Bone marrow (tissue), 2 donors: ENCODE data around the gene ACTA1.
A peak's percentile ranks its signal among the peaks of the same experiment; 100 is the strongest.
"Not testable (repeated sequence)": the region's sequence is repeated elsewhere in the genome, so short reads cannot be mapped to it uniquely, and the experiment has no call there.

ENCODE experiments used
- DNase-seq, 2 donors: peaks; one replicate each; lab custom pipeline; 2025; lab: John Stamatoyannopoulos, UW

ACTA1 gene

GRCh38 chr1:229409616-229410369 lies 24.1 kb downstream of the ACTA1 start:
- no peak for DNase-seq

DNA sequence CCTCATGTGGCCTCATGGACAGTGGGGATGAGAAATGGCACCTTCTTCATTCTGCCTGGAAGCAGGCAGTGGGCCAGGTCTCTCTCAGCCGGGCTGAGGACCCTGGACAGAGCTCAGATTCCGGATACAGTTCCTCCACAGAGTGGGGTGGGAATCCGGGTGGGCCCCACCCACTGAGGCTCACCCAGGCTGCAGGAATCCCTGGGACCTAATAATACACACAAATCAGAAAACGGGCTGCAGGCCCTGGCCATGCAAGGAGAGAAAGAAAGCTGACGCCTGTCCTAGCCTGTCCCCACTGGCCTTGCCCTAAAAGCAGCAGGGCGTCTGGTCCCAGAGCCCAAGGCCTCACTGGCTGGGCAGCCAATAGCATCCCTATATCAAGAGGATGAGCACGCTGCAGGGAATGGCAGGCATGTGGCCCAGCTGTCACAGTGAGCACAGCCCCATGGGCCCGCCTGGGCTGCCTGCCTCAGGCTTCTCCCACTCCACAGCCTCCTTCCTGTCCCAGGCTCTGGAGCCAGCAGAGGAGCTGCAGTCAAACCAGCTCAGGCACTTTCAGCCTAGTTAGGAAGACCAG lies 25.3 kb downstream of the ACTA1 start:
- DNase-seq, result no peak

- DNase-seq, result no peak
Measured at GRCh38 chr1:229407206-229408026, 26.5 kb downstream of the ACTA1 start.

DNA sequence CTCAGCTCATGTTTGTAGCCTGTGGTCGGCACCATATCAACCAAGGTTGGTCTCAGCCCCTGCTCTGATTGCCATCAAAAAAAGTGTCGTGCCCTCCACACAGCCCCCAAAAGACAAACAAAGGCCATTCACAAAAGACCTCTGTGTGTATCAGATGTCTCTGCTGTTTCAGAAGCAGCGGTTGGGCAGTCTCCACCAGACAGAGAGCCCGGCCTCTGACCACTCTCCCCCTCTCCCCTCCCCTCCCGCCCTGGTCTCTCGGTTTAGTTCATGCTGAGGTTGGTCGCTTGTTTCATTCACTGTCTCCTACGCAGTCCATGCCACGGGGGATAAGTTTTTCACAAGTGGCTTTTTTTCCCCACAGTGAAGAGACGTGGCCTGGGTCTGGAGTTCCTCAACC lies 27.1 kb downstream of the ACTA1 start:
- DNase-seq, result no peak

- no peak for DNase-seq
Measured at GRCh38 chr1:229403573-229403972, 30.3 kb downstream of the ACTA1 start.

DNA sequence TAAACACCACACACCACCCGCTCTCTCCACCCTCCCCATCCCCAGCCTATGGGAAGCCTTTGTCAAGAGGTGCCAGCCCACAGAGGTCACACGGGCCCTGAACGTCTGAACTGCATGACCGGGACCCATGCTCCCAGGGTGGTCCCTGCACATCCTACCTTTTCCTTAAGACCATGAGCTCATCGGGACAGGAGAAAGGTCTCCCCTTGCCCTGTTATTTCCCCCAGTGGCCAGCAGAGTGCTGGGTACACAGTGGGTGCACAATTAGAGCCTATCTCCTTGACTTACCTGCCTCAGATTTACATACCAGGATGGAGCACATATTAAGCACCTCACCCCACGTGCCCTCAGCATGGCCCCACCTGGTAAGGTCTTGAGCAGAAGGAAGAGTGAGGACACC lies 30.9 kb downstream of the ACTA1 start:
- DNase-seq, result no peak

GRCh38 chr1:229402329-229402728 lies 31.6 kb downstream of the ACTA1 start:
- not testable (repeated sequence) for DNase-seq

DNA sequence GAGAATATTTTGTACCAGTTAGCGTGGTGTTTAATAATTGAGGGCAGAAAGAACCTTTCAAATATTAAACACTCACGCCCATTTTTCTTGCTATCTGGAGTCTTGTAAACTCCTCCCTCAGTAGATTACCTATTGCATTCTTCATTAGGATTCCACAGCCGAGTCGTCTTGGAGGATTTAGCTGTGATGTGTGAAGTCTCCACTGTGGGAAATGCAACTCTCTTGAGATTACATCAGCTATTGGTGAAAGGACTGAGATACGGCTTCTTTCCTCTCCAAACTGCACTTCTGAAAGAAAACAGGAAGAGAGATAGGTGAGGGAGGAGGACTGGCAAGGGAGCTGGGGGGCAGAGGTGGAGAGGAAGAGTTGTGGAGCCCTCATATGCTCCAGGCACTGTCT lies 36.1 kb downstream of the ACTA1 start:
- DNase-seq, result no peak

GRCh38 chr1:229396585-229397206 lies 37.2 kb downstream of the ACTA1 start:
- no peak for DNase-seq

DNA sequence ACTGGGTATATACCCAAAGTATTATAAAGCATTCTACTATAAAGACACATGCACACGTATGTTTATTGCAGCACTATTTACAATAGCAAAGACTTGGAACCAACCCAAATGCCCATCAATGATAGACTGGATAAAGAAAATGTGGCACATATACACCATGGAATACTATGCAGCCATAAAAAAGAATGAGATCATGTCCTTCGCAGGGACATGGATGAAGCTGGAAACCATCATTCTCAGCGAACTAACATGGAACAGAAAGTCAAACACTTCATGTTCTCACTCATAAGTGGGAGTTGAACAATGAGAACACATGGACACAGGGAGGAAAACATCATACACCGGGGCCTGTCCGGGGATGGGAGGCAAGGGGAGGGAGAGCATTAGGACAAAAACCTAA lies 39.4 kb downstream of the ACTA1 start:
- DNase-seq, result not testable (repeated sequence)

- no peak for DNase-seq
Measured at GRCh38 chr1:229392936-229393335, 41.0 kb downstream of the ACTA1 start.

- DNase-seq, result no peak
Measured at GRCh38 chr1:229390130-229390529, 43.8 kb downstream of the ACTA1 start.

GRCh38 chr1:229388897-229389580 lies 44.9 kb downstream of the ACTA1 start:
- DNase-seq, result peak in 1 of 2 donors; percentile 9

DNA sequence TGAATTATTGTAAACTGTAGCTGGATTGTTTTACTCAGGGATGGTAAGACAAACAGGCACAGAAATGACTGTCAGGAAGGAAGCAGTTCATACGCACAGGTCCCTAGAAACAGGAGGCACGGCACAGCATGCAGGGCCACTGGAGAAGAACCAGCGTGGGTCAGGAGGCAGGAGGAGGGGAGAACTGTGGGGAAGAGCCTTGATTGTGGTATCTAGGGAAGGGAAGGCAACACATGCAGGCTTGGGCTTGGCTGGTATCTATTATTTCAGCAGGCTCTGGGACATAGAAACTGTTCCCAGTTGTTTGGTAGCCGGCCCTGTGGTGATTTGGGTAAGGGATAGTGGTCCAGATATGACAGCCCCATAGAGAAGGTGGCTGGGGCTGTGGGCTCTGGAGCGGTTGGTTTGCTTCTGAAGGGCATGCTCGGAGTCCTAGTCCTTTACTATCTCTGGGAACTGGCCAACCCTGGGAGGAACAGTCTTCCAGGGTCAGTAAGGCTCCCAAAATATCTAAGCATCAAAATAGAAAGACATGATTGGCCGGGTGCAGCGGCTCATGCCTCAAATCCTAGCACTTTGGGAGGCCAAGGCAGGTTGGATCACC lies 47.9 kb downstream of the ACTA1 start:
- no peak for DNase-seq

- DNase-seq, result no peak
Measured at GRCh38 chr1:229384822-229385221, 49.1 kb downstream of the ACTA1 start.

DNA sequence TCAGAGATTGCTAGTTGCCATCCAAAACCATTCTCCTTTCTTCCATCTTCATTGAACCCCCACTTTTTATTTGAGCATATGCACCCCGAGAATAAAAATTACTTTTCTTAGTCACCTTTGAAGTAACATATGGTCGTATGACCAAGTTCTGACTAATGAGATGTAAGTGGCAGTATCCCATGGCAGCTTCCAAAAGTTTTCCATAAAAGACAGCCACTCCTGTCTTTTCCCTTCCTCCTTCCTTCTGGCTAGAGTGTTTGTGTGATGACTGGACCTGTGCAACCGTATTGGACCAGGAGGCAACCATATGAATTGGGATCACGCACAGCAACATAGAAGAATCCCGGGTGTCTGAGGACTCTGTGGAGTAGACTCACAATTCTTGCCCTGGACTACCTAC lies 49.9 kb downstream of the ACTA1 start:
- DNase-seq, result no peak

DNA sequence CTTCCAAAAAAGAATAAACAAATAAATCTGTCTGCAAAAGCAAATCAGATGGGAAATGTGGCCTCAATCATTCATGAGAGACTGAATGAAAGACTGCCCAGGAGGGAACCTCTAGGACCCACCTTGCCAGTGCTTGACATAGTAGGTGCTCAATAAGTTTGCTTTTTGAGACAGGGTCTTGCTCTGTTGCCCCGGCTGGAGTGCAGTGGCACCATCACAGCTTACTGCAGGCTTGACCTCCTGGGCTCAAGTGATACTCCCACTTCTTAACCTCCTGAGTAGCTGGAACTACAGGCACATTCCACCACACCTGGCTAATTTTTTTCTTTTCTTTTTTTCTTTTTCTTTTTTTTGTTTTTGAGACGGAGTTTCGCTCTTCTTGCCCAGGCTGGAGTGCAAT lies 50.7 kb downstream of the ACTA1 start:
- no peak for DNase-seq
